Medulla oblongata (tissue), 1 donor: Measurements from ENCODE around the gene CHD6.

Experiments used
- DNase-seq: peaks from one replicate; pipeline ENCODE4 v3.0.0-alpha.2; 2015; ENCODE audit errors: extremely low spot score

The CHD6 gene

DNA sequence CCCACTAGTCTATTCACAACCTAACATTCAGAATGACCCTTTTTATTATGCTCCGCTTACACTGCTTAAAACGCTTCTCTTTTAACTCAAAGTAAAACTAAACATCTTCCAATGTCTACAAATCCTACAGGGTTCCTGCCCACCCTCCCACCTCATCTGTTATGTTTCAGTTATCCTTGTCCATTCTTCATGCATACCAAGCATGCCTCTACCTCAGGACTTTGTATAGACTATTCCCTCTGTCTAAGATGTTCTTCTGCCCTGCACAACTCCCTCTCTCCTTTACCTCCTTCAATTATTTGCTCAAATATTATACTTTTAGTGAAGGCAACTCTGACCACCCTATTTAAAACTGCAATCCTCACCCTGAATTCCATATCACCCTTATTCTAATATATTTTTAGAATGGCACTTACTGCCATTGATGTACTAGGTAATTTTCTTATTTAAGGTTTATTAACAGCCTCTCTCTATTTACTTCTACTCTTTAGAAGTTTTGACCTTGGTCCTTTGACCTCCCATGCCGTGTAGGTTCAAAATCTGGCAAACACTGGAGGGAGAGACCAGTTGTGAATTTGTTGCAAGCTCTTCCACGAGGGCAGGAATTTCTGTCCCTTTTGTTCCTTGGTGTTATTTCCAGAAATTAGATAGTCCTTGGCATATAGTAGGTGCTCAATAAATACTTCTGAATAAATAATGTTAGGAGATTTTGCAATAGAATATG, 111.8 kb downstream of the CHD6 start:
- no peak for DNase-seq

DNA sequence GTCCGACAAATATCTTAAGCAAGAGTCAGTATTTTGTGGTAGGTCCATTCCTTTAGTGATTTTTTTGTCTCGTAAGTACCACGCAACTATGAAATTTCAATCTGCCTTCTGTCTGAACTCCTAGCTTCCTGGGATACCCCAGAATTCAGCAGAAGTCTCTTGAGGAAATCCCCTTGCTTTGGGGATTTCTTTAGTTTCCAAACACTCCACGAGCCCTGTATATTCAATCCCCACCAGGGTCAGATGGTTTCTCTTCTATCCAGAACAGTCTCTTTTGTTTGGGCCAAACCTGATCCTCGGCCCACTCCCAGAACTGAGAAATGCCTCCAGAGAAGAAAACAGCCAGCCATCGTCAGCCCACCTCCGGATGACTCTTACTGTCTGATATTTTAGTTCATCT, 113.0 kb downstream of the CHD6 start:
- no peak for DNase-seq

DNA sequence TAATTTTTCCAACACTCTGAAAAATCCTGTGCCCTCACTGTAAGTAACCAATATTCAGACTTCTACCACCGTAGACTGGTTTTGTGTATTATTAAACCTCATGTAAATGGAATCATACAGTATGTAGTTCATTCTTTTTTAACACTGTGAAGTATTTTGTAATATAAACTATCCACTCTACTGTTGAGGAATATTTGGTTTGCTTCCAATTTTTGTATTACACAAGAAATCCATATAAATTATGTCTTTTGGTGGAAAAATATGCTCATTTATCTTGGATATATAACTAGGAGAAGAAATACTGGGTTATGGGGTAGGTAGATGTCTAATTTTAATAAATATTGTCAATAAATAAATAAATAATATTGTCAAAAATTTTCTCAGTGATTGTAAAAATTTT, 116.8 kb downstream of the CHD6 start:
- DNase-seq = no peak

DNA sequence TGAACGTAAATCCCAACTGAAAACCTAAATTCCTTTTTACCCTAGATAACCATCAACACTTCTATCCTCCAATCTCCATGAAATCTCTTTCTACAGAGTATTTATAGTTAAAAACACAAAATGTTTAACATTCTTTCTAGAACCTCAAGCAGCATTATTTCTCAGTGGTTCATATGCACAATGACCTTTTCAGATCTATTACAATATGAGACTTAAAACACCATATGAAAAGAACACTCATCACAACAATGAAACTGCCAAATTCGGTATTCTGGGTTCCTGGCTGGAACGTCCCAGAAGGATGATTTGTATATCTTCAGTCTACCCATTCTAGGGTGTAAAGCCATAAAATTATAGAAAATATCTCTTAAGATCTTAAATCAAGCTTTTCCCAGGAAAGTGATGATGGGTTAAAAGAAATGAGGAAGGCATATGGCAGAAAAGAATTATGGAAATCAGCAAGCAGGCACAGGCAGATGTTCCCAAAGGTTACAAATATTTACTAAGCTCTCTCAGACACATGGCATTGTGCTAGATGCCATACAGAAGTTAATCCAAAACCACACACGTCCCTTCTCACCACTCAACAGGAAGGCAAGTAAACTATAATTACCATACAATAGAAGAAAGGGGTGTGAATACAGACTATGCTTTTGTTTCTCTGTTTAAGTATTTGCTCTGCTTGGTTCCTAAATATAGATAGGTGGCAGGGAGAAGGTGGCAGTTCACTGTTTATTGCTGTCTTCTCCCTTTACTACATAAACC, 118.0 kb downstream of the CHD6 start:
- DNase-seq = no peak

DNA sequence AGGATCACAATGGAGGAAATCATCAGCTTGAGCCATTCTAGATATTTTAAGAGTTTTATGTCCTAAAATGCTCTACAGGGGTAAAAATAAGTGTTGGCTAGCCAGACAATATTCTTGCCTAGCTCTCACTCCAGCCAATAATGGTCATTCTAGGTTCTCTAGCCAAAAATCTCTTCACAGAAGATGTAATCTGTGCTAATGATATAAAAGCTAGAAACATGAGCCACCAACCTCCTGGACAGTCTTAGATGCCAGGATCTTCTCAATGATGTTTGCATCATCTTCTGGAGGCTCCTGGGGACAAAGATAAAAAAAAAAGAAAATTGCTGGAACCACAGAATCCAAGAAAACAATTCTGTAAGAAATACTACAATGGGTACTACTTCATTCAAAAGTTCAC, 119.1 kb downstream of the CHD6 start:
- DNase-seq = no peak

DNA sequence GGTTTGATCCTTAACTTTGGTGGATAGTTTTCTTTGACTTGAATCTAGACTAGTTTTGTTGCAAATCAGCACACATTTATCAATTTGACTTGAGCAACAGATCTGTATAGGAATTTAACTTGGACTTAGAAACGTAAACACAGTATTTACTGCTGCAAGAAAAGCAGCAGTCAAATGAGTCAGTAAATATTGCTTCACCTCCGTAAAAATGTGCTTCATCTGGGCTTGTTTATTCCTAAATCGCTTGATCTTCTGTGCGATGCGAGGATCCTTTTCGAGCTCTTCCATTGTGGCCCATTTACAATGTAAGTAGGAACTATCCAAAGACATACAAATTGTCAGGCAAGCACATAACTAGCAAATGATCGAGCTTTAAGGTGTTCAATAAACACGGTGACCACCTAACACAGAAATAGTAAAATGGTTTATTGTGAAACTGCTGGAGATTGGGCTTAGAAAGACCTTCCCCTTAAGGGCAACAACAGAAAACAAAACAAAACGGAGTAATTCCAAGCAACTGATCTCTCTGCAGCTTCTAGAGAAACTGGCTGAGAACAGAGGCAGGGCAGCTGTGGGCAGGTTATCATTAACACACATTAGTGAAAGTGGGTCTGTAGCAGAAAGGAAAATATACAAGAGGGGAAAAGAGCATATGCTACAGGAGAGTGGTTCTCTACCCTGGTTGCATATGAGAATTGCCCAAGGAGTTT, 120.8 kb downstream of the CHD6 start:
- DNase-seq = no peak

DNA sequence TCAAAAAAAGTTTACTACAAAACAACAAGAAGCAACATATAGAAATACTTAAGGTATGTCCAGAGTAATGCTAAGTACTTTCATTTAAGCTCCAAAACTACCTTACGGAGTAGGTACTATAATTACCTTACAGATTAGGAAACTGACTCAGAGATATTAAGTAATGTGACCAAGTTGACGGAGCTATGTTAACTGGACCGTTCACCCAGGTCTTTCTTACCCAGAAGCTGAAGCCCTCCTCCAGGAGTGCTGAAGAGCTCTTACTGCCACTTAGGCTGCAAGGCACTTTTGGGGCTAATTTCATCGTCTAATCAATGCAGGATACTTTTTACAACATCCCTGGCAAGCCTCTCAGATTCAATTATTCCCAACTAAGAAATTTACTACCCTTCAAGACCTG, 123.7 kb downstream of the CHD6 start:
- no peak for DNase-seq

DNA sequence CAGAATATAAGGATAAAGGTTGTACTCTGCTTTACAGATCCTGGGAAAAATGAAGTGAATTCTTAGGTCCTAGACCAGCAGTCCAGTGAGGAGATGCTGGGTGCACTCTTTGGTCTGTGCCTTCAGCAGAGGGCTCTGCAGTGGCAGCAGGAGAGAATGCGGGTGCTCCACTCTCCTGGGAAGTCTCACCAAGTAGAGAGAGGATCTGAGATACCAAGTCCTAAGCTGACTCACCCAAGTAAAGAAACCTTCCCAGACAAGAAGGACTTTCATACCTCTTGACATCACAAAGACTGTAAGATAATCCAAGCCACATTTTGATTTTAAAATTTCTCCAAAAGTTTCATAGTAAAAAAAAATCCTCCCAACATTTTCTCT, 134.6 kb downstream of the CHD6 start:
- DNase-seq = no peak

DNA sequence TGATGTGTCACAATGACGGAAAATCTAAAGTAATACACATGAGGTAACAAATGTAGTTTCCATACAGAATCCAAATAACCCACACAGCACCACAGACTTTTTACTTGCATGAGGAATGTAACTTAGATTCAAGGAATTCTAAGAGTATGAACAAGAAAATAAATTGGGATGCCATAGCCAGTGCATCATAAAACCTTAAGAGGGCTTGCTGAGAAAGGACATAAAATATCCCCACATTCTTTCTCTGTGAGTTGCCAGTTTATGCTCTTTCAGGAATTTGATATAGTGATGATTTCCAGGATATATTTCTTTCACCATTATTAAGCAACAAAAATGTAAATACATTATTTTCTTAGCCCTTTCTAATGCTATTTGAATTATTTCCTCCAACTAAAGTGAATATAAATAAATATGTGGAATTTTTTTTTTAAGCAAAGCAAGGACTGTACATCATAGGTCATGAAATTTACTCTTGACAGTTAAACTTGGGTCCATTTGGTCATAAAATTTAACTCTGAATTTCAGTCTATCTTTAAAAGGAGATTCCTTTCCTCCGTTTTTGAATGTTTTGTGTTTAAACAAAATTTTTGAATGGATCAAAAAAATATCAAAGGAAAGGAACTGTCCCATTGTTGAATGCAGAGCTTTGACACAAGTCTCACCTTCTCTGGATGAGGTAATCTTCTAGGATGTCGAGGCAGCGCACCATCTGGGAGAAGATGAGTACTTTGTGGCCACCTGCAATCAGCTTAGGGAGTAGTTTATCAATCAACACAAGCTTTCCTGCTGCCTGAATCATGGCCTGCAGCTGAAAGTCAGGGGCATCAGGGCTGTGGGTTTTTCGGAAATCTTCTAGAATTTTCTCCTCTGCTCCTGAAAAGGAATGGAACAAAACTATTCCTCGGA, 135.3 kb downstream of the CHD6 start:
- no peak for DNase-seq

DNA sequence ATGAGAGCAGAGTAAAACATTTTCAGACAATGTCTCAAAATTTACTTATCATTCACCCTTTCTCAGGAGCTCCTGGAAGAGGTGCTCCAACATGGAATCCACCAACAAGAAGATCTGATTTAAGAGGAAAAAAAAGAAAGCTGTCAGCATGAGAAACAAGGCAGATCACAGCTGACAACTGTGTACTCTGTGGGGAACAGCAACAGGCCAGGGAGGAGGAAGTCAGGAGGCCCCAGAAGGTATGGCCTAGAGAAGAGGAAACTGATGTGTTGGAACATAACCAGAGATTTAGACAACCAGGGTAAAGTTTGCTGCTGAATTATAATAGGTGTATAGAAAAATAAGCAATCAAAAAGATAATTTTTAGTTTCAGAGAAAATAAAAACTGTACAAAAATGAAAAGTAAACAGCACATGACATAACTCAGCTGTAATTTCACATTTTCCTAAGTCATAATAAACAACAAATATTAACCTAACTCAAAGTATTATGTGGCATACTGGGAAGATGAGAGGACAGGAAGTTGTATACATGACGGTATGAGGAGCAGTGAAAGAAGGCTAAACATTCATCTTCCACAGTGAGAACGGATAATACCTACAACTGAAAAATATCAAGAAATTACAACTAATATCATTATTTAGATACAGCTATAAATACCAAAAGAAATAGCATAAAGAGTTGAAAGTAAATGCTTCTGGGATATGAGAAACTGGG, 138.0 kb downstream of the CHD6 start:
- peak; percentile 20 for DNase-seq

DNA sequence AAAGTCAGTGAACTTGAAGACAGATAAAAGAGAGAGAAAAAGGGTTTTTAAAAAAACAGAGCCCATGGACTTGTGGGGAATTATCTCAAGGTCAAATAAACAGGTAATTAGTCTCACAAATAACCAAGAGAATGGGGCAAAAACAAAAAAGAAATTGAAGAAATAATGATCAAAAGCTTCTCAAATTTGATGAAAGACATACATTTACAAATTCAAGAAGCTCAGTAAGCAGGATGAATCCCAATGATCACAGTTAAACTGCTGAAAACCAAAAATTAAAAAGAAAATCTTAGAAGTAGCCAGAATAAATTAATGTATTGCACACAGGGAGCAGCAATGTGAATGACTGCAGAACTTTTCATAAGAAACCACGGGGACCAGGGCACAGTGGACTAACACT, 139.1 kb downstream of the CHD6 start:
- DNase-seq = no peak

DNA sequence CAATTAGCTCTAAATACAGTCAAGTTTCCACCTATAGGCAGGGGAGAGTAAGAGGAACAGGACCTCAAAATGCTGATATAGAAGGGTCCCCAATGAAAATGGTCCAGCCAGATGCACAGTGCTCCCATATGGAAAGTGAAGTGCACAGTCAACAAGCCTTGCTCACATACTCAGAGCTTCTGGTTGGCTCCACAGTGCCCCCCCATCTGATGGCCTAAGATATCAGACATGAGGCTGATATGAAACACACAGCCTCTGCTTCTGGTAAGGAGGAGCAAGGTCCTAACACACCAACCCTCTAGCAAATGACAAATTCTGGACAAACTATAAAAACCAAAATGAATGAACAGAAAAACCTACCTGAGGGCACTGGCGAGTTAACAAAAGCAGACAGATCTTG, 140.2 kb downstream of the CHD6 start:
- no peak for DNase-seq

DNA sequence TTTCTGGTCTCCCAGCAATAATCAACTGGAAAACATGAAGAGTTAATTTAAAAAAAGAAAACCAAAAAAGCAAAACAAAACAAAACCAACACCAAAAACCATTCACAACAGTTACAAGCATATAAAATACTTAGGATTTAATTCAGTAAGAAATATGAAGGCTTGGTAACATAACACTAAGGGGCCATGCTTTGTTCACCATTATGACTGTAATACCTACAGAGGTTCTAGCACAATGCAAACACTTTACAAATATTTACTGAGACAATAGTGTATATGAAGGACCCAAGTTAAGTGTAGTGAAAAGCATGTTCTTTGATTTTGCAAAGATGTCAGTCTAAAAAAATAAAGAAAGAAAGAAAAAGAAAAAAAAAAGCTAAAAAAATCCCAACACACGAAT, 141.7 kb downstream of the CHD6 start:
- no peak for DNase-seq

DNA sequence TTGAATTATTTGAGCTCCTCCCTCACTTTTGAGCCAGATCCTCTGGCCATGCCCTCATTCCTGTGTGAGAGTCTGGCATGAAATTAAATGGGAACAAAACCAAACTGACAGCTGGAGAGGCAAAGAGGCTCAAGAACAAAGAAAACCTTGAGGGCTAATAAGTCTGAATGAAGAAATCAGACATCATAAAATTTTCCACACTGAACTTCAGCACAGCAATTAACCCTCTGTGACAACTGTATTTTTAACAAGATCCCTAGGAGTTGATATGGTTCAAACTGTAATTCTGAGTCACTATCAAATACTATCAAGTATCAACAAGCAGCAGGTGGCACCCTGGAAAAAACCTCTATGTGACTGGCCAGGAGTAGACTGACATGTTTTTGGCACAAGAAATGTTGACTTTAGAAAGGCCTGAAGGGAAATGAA, 142.2 kb downstream of the CHD6 start:
- peak; percentile 33 for DNase-seq

DNA sequence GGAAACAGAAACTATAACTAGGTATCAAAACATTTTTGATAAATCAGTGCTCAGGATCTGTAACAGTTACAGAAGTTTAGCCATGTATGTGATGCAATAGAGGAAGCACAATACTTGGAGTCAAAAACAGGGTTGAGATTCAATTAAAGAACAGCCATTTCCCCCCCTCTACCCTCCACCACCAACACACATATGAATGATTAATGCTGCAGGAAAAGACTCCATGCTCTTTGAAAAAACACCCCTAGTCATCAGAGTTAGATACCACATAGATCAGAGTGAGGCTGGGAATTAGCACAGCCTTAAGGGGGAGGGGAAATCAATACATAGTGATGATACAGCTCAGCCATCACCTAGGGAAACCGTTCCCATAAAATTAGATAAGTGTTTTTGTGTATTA, 142.7 kb downstream of the CHD6 start:
- no peak for DNase-seq

DNA sequence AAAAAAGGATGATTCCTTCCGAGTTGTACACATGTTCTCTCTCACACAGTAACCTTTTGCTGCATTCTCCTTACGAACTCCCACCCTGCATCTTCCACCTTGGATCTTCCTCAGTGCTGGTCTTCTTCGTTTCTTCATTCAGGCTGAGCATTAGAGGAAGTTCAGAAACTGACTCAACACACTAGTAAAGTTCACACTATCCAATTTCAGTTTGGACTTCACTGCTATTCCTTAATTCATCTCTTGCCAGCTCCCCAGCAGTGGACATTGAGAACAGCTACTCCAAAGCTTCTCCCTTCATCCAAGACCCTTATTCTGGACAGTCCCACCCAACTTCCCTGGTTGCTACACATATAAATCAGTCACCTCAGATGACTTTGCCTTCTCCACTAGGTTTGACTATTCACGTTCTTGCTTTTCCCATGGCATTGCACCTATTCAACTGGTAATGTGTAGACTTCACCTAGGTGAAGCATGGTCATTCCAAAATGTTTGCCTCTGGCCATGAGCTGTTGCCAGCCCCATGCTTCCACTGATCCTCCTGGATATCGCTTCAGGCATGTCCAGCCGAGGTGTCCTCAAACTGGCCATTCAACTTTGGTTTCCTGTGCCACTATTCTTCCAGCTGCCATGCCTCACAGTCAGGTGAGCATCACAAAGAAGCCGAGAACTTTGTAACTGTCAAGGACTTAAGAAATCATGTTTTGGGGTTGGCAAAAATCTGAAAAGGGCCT, 147.6 kb downstream of the CHD6 start:
- DNase-seq = no peak

DNA sequence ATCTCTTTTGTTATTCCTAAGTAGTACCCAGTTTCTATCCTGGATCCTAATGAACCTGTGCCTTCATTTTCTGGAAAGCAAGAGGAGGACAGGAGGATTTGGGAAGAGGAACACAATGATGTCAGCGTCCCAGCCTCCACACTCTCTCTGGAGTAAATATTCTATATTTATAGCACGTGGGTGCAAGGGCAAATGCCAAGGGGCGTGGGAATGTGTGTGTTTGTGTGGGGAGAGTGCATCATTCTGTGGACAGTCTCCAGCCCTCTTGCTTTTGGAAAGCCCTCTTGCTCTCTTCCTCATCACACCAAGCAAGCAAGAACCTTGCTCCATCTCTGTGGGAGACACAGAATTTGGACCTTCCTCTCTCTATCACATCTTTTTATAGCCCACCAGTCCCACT, 148.3 kb downstream of the CHD6 start:
- DNase-seq = no peak

DNA sequence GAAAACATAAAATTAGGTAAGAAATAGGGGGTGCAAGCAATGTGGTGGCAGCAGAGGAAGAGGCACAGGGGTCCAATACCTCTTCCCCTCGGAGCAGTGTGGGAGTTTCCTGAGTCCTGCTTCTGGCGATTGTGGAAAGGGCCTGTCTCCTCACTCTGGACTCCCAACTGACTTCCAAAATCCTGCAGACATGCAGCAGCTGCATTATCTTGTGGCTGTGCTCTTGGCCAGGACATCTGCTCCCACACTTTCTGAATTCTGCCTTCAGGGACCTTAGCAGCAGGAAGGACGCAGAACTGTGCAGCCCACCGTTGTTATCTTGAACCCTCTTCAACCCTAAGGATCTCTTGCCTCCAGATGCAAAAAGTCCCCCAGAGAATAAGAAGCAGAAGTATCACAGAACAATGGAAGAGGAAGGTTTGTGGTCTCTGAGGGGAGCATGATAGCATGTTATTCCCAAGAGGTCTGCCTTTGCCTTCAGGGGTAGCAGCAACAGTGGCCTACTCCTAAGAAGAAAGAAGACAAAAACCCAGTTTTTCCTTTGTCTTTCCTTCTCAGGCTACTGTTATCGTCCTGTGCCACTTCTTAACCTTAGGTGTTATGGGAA, 149.1 kb downstream of the CHD6 start:
- DNase-seq = no peak

DNA sequence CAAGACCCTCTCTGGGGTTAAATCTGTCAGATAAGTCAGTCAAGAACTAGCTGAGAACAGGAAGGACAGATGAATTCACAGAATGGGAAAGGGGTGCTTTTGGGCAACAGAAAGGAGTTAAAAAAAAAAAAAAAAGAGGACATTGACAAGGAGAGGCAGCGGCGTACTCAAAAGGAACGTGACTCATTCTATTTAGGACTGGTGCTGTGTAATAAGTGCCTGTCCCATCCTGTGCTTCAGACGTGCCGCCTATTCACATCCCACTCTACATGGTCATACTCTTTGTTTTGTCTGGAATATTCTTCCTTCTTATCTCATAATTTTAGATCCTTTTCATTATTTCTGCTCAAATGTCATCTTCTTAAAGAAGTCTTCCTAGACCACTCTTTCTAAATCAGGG, 150.5 kb downstream of the CHD6 start:
- no peak for DNase-seq

DNA sequence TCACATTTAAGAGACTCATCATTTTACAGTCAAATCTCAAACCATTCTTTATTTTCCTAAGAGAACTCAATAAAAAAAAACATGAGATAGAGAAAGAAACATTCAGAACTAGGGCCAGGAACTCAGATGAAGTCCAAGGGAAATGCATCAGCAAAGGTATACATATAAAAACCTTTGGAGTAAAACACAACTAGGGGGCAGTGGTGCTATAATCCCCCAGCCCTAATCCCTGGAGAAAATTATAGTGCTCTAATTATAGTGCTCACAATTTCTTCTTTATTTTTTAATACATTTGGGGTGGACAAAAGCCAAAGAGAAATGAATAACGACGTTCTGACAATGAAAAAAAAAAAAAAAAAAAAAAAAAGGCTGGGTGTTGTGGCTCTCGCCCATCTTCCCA, 151.0 kb downstream of the CHD6 start:
- no peak for DNase-seq
